GM12865 (cell line): ENCODE data around the gene MMP26.

Experiments used
- DNase-seq: peaks from one replicate; pipeline ENCODE4 v3.0.0; 2010; ENCODE audit warnings: low read depth
- H3K4me3 ChIP-seq: 2 replicates; pipeline ENCODE4 v1.5.1; 2011; ENCODE audit warnings: mild to moderate bottlenecking, low read depth, low read length, control low read depth
- CTCF ChIP-seq: IDR thresholded peaks from 2 replicates; pipeline ENCODE4 v1.5.1; 2011; ENCODE audit warnings: low read length, control low read depth, low read depth, inconsistent platforms; ENCODE audit not compliant: insufficient read depth; ENCODE audit errors: missing control alignments

MMP26 gene

GRCh38 chr11:4671741-4672140 lies 32.8 kb upstream of the MMP26 start:
- TF ChIP-seq CTCF = no peak
- H3K4me3 ChIP-seq = no peak overlapping the region
- DNase-seq = no peak

GRCh38 chr11:4672470-4672869 lies 32.1 kb upstream of the MMP26 start:
- DNase-seq = no peak
- TF ChIP-seq CTCF = no peak
- no peak overlapping the region for H3K4me3 ChIP-seq

GRCh38 chr11:4673781-4674180 lies 30.8 kb upstream of the MMP26 start:
- no peak for TF ChIP-seq CTCF
- H3K4me3 ChIP-seq = no peak overlapping the region
- DNase-seq = no peak

- no peak overlapping the region for H3K4me3 ChIP-seq
- DNase-seq = no peak
- TF ChIP-seq CTCF = no peak
Observed at GRCh38 chr11:4677948-4678347, 26.6 kb upstream of the MMP26 start.

- DNase-seq = no peak
- H3K4me3 ChIP-seq = no peak overlapping the region
- no peak for TF ChIP-seq CTCF
Observed at GRCh38 chr11:4680341-4680740, 24.2 kb upstream of the MMP26 start.

GRCh38 chr11:4682623-4683419 lies 21.8 kb upstream of the MMP26 start:
- no peak for DNase-seq
- TF ChIP-seq CTCF = no peak
- H3K4me3 ChIP-seq = no peak overlapping the region
